Progenitor cell of endocrine pancreas (in vitro differentiated cells): ENCODE results near the gene NPFFR1. TPM values are rescaled to one million over a fixed set of nuclear protein-coding genes. Genes with fewer than 3 reads are reported as not detected.
"Not testable (repeated sequence)": the region's sequence is repeated elsewhere in the genome, so short reads cannot be mapped to it uniquely, and the experiment has no call there.

Experiments used
- DNase-seq: peaks from one replicate; pipeline ENCODE4 v3.0.0; 2021; ENCODE audit warnings: low spot score; ENCODE audit not compliant: unreplicated experiment
- H3K27ac Mint-ChIP-seq: 2 replicates; pipeline ENCODE4 v1.8.0; 2021; ENCODE audit warnings: mild to moderate bottlenecking, moderate library complexity, mixed read lengths
- H3K27me3 Mint-ChIP-seq: 2 replicates; pipeline ENCODE4 v1.8.0; 2021; ENCODE audit warnings: mixed read lengths
- H3K36me3 Mint-ChIP-seq: 2 replicates; pipeline ENCODE4 v1.8.0; 2022; ENCODE audit warnings: mixed read lengths; ENCODE audit not compliant: insufficient read depth
- H3K4me1 Mint-ChIP-seq: 2 replicates; pipeline ENCODE4 v1.8.0; 2021; ENCODE audit warnings: low read depth, mixed read lengths
- H3K4me3 Mint-ChIP-seq: 2 replicates; pipeline ENCODE4 v1.8.0; 2021; ENCODE audit warnings: low read depth, mild to moderate bottlenecking, moderate library complexity, mixed read lengths
- H3K9me3 Mint-ChIP-seq: 2 replicates; pipeline ENCODE4 v1.8.0; 2021; ENCODE audit warnings: low read depth, mixed read lengths
- total RNA-seq: library from RNA; stranded (reverse); gene quantifications from 2 replicates; pipeline ENCODE4 v1.2.1, GENCODE V29; 2021
- TF ChIP-seq, protein P1 (sequence below): fragments of 200-600 bp; sonication (generic); IDR thresholded peaks from one replicate; pipeline ENCODE4 v1.5.0; 2021; ENCODE audit warnings: antibody characterized with exemption, mild to moderate bottlenecking; ENCODE audit not compliant: unreplicated experiment

Gene NPFFR1
- total RNA-seq, 1 donor from 2014 or later: not detected

DNA sequence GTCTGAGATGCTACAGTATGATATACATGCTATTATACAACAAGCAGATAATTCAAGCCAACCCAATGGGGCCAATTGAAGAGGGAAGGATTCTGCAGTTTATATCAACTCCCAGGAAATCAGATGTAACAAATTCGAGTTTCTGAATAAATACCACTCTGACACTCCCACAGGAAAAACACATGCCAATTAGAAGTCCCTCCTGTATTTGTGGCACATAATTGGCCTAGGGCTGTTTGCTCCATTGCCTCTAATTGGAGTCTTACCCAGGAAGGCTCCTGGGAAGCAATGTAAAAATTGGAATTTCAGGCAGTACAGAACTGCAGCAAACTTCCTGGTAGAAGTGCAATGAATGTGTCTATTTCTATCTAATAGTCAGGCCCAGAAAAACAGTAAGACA, 55.3 kb downstream of the NPFFR1 start:
- H3K27ac Mint-ChIP-seq: no peak overlapping the region
- H3K4me1 Mint-ChIP-seq: peaks cover 18% of the 10 kb centered on the region
- no peak for DNase-seq
- TF ChIP-seq, protein P1, sequence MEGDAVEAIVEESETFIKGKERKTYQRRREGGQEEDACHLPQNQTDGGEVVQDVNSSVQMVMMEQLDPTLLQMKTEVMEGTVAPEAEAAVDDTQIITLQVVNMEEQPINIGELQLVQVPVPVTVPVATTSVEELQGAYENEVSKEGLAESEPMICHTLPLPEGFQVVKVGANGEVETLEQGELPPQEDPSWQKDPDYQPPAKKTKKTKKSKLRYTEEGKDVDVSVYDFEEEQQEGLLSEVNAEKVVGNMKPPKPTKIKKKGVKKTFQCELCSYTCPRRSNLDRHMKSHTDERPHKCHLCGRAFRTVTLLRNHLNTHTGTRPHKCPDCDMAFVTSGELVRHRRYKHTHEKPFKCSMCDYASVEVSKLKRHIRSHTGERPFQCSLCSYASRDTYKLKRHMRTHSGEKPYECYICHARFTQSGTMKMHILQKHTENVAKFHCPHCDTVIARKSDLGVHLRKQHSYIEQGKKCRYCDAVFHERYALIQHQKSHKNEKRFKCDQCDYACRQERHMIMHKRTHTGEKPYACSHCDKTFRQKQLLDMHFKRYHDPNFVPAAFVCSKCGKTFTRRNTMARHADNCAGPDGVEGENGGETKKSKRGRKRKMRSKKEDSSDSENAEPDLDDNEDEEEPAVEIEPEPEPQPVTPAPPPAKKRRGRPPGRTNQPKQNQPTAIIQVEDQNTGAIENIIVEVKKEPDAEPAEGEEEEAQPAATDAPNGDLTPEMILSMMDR: no peak
- H3K4me3 Mint-ChIP-seq: no peak overlapping the region
- no peaks in the 10 kb centered on the region for H3K27me3 Mint-ChIP-seq
- H3K36me3 Mint-ChIP-seq: peaks cover 4% of the 10 kb centered on the region
- H3K9me3 Mint-ChIP-seq: no peaks in the 10 kb centered on the region

DNA sequence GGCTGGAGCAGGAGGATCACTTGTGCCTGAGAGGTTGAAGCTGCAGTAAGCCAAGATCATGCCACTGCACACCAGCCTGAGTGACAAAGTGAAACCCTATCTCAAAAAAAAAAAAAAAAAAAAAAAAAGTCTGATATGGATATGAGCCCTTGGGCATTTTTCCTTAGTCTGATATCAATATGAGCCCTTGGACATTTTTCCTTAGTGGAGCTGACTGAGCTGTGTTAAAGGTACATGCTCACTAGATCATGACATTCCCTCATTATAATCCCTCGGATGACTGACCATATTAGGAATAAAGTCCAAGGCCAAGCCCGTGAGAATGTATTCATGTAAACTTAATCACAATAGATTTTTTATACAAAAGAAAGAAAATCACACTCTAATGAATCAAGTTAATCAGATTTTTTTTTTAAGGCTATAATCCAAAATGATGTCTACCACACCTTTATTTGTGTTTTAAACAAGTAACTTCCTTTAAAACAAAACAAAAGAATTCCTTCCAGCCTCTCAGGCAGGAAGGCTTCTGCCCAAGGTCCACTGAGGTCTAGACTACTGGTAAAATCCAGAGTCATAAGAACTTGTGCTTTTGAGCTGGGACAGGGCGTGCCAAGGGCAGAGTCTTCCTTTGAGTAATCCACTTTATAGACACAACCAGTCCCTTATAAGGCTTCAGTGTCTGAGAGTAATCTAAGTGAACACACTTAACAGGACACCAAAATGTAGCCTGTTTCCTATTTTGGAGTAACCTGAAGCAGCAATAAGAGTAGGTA, 56.1 kb downstream of the NPFFR1 start:
- Mint-ChIP-seq H3K9me3 (no peaks in the 10 kb centered on the region), H3K4me3 (no peak overlapping the region), H3K27me3 (no peaks in the 10 kb centered on the region), H3K27ac (no peak overlapping the region), H3K36me3 (peaks cover 4% of the 10 kb centered on the region), H3K4me1 (peaks cover 20% of the 10 kb centered on the region)
- TF ChIP-seq, protein P1: no peak
- DNase-seq: no peak

DNA sequence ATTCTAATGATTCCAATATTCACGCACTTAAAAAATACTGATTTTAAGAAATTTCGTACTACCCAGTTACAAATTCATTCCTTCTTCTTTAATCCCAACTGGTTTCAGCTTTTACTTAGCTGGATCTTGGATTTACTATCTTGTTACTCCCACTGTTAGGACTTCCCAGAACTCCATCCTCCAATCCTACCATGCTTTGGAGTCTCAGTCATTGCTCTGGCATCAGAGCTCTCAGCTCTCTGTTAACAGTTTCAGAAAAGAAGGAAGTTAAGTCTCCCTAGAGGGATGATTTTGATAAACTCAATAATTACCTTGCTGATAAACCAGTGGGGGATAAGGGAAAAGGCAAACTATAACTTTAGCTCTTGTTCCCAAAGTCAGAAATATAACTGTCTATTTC, 60.1 kb downstream of the NPFFR1 start:
- Mint-ChIP-seq H3K4me3 (no peak overlapping the region), H3K9me3 (no peaks in the 10 kb centered on the region), H3K36me3 (peaks cover 10% of the 10 kb centered on the region), H3K4me1 (peaks cover 20% of the 10 kb centered on the region), H3K27me3 (no peaks in the 10 kb centered on the region), H3K27ac (no peak overlapping the region)
- TF ChIP-seq, protein P1: no peak
- no peak for DNase-seq

DNA sequence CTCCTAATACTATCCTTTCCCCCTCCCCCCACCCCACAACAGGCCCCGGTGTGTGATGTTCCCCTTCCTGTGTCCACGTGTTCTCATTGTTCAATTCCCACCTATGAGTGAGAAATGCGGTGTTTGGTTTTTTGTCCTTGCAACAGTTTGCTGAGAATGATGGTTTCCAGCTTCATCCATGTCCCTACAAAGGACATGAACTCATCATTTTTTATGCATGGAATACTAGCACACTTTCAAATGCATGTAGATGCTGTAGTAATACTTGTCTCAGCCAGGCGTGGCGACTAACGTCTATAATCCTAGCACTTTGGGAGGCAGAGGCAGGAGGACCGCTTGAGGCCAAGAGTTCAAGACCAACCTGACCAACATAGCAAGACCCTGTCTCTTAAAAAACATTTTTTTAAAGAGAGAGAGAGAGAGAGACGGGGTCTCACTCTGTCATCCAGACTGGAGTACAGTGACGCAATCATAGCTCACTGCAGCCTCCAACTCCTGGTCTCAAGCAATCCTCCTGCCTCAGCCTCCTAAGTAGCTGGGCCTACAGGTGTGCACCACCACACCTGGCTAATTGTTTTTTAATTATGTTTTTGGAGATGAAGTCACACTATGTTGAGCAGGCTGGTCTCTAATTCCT, 60.9 kb downstream of the NPFFR1 start:
- peaks cover 13% of the 10 kb centered on the region for H3K36me3 Mint-ChIP-seq
- DNase-seq, H3K9me3 Mint-ChIP-seq, H3K4me3 Mint-ChIP-seq, H3K27me3 Mint-ChIP-seq, H3K27ac Mint-ChIP-seq: not testable (repeated sequence)
- H3K4me1 Mint-ChIP-seq: peaks cover 20% of the 10 kb centered on the region

DNA sequence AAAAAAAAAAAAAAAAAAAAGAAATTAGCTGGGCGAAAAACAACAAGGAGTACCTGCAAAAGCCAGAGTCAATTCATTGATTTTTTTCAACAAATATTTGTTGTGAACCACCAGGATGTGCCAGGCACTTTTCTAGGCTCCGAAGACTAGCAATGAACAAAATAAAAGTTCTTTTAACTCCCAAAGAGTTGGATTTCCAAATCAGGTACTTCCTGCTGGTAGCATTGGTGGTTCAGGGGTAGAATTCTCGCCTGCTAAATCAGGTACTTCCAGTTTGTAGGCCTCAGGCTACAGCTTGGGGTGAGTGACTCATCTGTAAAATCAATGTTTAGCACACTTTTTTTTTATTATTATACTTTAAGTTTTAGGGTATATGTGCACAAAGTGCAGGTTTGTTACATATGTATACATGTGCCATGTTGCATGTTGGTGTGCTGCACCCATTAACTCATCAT, 61.4 kb downstream of the NPFFR1 start:
- no peak overlapping the region for H3K4me3 Mint-ChIP-seq
- H3K36me3 Mint-ChIP-seq: peaks cover 13% of the 10 kb centered on the region
- TF ChIP-seq, protein P1: no peak
- H3K9me3 Mint-ChIP-seq: no peaks in the 10 kb centered on the region
- H3K4me1 Mint-ChIP-seq: peaks cover 20% of the 10 kb centered on the region
- DNase-seq: no peak
- H3K27ac Mint-ChIP-seq: no peak overlapping the region
- H3K27me3 Mint-ChIP-seq: no peaks in the 10 kb centered on the region
